Measurements from ENCODE around the gene PPCDC. TPM values are rescaled to one million over a fixed set of nuclear protein-coding genes. Genes with fewer than 3 reads are reported as not detected.

Gene PPCDC
- total RNA-seq, 1 donor from 2014 or later, result 13.1 TPM

DNA sequence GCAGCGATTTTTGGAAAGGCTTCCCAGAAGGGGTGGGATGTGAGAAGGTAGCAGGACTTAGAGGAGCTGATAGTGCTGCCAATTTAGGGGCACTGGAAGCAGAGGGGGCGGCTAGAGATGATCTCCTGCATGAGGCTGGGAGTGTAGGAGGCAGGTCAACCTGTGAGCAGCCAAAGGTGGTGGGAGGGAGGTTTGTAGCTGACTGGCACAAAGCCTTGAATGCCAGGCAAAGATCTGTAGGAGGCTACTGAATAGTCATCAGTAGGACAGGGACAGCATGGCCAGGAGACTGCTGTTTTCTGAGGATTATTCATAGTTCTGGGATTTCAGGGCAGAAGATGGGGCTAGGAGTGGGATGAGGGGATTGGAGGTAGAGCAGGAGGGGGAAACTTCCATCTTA, 25.8 kb upstream of the PPCDC start:
- Histone ChIP-seq H3K27ac (no peak overlapping the region), H3K4me3 (no peak overlapping the region), H3K9me3 (no peaks in the 10 kb centered on the region), H3K4me1 (peaks cover 8% of the 10 kb centered on the region), H3K27me3 (peaks cover 13% of the 10 kb centered on the region), H3K36me3 (no peaks in the 10 kb centered on the region)
- ATAC-seq (no peak), DNase-seq (no peak)
- TF ChIP-seq, protein P1, sequence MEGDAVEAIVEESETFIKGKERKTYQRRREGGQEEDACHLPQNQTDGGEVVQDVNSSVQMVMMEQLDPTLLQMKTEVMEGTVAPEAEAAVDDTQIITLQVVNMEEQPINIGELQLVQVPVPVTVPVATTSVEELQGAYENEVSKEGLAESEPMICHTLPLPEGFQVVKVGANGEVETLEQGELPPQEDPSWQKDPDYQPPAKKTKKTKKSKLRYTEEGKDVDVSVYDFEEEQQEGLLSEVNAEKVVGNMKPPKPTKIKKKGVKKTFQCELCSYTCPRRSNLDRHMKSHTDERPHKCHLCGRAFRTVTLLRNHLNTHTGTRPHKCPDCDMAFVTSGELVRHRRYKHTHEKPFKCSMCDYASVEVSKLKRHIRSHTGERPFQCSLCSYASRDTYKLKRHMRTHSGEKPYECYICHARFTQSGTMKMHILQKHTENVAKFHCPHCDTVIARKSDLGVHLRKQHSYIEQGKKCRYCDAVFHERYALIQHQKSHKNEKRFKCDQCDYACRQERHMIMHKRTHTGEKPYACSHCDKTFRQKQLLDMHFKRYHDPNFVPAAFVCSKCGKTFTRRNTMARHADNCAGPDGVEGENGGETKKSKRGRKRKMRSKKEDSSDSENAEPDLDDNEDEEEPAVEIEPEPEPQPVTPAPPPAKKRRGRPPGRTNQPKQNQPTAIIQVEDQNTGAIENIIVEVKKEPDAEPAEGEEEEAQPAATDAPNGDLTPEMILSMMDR (IDR thresholded peaks at IDR 0.05), result no peak
- intact Hi-C loops (cut with DNase I), result no loop called here

DNA sequence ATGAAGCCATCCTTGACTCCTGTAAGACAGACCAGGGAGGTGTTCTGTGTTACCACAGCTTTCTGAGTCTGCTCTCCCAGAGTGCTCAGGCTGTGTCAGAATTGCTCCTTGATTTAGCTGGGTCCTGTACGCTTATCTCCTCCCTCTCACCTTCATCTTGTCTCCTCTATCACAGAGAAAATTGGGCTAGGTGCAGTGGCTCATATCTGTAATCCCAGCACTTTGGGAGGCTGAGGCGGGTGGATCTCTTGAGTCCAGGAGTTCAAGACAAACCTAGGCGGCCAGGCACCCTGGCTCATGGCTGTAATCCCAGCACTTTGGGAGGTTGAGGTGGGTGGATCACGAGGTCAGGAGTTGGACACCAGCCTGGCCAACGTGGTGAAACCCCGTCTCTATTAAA, 22.1 kb upstream of the PPCDC start:
- Histone ChIP-seq H3K9me3 (no peaks in the 10 kb centered on the region), H3K36me3 (no peaks in the 10 kb centered on the region), H3K27me3 (peaks cover 13% of the 10 kb centered on the region), H3K27ac (no peak overlapping the region), H3K4me3 (no peak overlapping the region), H3K4me1 (peaks cover under 1% of the 10 kb centered on the region)
- ATAC-seq, result no peak
- DNase-seq, result no peak
- intact Hi-C loops (cut with DNase I), result no loop called here
- TF ChIP-seq, protein P1 (IDR thresholded peaks at IDR 0.05), result no peak

DNA sequence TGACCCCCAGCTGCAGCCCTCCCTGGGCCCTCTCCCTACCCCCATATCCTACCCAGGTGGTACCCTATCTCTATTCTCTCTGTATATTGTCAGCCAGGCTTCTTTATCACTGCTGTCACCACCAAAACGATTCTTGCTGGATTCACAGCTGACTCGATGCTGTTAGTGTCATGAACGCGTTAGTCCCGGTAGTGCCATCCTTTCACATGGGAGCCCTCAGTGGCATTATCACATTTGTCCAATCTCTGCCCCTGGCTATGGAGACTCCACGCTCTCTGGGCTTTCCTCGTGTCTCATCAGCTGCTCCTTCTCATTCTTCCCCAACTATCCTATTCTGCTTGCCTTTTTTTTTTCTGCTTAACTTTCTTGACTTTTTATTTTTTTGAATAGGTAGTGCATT, 21.0 kb upstream of the PPCDC start:
- no peak overlapping the region for H3K4me3 ChIP-seq
- TF ChIP-seq, protein P1 (IDR thresholded peaks at IDR 0.05), result no peak
- intact Hi-C loops (cut with DNase I), result no loop called here
- DNase-seq (no peak), ATAC-seq (no peak)
- H3K36me3 ChIP-seq, result no peaks in the 10 kb centered on the region
- no peaks in the 10 kb centered on the region for H3K9me3 ChIP-seq
- no peaks in the 10 kb centered on the region for H3K4me1 ChIP-seq
- H3K27ac ChIP-seq, result no peak overlapping the region
- peaks cover 9% of the 10 kb centered on the region for H3K27me3 ChIP-seq

DNA sequence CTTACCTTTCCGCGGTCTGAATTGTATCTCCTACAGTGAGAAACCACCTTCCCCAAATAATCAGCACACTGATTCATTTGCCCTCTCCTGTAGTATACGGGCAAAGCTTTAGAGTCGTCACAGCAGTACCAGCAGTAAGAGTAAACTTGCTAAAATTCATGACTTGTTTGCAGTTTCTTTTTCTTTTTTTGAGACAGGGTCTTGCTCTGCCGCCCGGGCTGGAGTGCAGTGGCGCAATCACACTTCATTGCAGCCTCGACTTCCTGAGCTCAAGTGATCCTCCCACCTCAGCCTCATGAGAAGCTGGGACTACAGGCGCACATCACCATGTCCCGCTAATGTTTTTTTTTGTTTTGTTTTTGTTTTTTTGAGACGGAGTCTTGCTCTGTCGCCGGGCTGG, 16.2 kb upstream of the PPCDC start:
- Histone ChIP-seq H3K27ac (no peak overlapping the region), H3K9me3 (no peaks in the 10 kb centered on the region), H3K4me1 (peaks cover 3% of the 10 kb centered on the region), H3K36me3 (no peaks in the 10 kb centered on the region), H3K27me3 (no peaks in the 10 kb centered on the region), H3K4me3 (no peak overlapping the region)
- intact Hi-C loops (cut with DNase I), result no loop called here
- TF ChIP-seq, protein P1 (IDR thresholded peaks at IDR 0.05), result no peak
- DNase-seq (no peak), ATAC-seq (no peak)

DNA sequence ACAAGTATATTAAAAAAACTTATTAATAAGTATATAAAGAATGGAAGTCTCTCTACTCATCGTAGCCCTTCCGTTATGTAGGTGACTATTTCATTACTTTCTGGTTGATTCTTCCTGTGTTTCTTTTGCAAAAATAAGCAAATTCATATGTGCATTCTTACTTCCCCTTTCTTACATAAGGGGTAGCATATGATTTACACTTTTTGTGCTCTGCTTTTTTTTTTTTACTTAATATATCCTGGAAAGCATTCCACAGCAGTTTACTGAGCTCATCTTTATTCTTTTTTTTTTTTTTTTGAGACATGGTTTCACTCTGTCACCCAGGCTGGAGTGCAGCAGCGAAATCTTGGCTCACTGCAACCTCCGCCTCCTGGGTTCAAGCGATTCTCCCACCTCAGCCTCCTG, 15.2 kb upstream of the PPCDC start:
- TF ChIP-seq, protein P1 (IDR thresholded peaks at IDR 0.05), result no peak
- H3K36me3 ChIP-seq, result no peaks in the 10 kb centered on the region

DNA sequence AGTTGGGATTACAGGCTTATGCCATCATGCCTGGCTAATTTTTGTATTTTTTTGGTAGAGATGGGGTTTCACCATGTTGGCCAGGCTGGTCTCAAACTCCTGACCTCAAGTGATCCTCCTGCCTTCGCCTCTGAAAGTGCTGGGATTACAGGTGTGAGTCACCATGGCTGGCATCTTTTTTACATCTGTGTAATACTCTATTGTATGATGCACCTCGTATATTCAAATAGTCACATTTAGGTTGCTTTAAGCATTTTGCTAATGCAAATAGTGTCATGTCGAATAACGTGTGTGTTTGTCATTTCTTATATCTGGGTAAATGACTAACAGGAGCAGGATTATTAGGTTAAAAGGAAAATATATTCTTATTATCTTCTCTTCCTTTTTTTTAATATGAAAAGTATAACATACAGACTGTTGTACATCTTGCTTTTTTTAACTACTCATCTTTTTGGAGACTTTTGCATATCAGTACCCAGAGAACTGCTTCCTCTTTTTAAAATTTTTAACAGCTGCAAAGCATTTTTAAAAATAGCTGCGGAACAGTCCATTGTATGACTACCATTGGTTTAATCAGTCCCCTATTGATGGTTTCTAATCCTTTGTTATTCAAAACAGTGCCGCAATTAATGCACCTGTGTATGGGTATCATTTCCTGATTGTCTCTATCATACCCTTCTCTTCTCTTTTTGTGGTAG, 14.6 kb upstream of the PPCDC start:
- Histone ChIP-seq H3K27me3 (no peaks in the 10 kb centered on the region), H3K4me1 (peaks cover 3% of the 10 kb centered on the region), H3K4me3 (no peak overlapping the region), H3K27ac (no peak overlapping the region), H3K36me3 (no peaks in the 10 kb centered on the region), H3K9me3 (no peaks in the 10 kb centered on the region)
- ATAC-seq, result no peak
- TF ChIP-seq, protein P1 (IDR thresholded peaks at IDR 0.05), result no peak
- intact Hi-C loops (cut with DNase I), result no loop called here
- DNase-seq, result no peak

More for the DNA sequence above, 15.2 kb upstream of the PPCDC start:
- Histone ChIP-seq H3K27ac (no peak overlapping the region), H3K9me3 (no peaks in the 10 kb centered on the region), H3K4me1 (peaks cover 3% of the 10 kb centered on the region), H3K27me3 (no peaks in the 10 kb centered on the region), H3K4me3 (no peak overlapping the region)
- ATAC-seq (no peak), DNase-seq (no peak)
- intact Hi-C loops (cut with DNase I), result no loop called here
